HUES64 (cell line): ENCODE results near the gene MME.
A peak's percentile ranks its signal among the peaks of the same experiment; 100 is the strongest.

Experiments used
- H3K27ac ChIP-seq: 2 replicates; pipeline ENCODE4 v1.7.0; 2013; ENCODE audit warnings: low read depth, low read length, inconsistent platforms
- H3K27me3 ChIP-seq: 2 replicates; pipeline ENCODE4 v1.6.1; 2013; ENCODE audit warnings: mild to moderate bottlenecking, low read length; ENCODE audit not compliant: insufficient read depth
- H3K36me3 ChIP-seq: 2 replicates; pipeline ENCODE4 v1.6.1; 2013; ENCODE audit warnings: mild to moderate bottlenecking, low read length; ENCODE audit not compliant: insufficient read depth
- H3K4me1 ChIP-seq: 2 replicates; pipeline ENCODE4 v1.6.1; 2013; ENCODE audit warnings: mild to moderate bottlenecking, low read length, moderate library complexity; ENCODE audit not compliant: insufficient read depth
- H3K4me3 ChIP-seq: 2 replicates; pipeline ENCODE4 v1.5.1; 2013; ENCODE audit warnings: mild to moderate bottlenecking, low read length, moderate library complexity
- H3K9ac ChIP-seq: 2 replicates; pipeline ENCODE4 v1.6.1; 2013; ENCODE audit warnings: mild to moderate bottlenecking, low read depth, low read length
- H3K9me3 ChIP-seq: 2 replicates; pipeline ENCODE4 v1.6.1; 2013; ENCODE audit warnings: low read depth, low read length; ENCODE audit not compliant: insufficient read depth
- WGBS: fragments of 150-250, 120-280 bp; methylation state at CpG from one replicate; pipeline ENCODE4 v1.1.7; 2013; ENCODE audit warnings: missing lambda C conversion rate; 5-methylcytosine and 5-hydroxymethylcytosine counted together

MME gene

GRCh38 chr3:155053756-155054155 is 26.4 kb upstream of the MME start:
- no peaks in the 10 kb centered on the region for H3K27me3 ChIP-seq
- no peaks in the 10 kb centered on the region for H3K36me3 ChIP-seq
- no peak overlapping the region for H3K9ac ChIP-seq
- H3K27ac ChIP-seq, result no peak overlapping the region
- no peak overlapping the region for H3K4me3 ChIP-seq
- H3K9me3 ChIP-seq, result peaks cover 29% of the 10 kb centered on the region
- no peaks in the 10 kb centered on the region for H3K4me1 ChIP-seq
- WGBS, result 91% methylated on average over 1 of the region's 1 CpG

DNA sequence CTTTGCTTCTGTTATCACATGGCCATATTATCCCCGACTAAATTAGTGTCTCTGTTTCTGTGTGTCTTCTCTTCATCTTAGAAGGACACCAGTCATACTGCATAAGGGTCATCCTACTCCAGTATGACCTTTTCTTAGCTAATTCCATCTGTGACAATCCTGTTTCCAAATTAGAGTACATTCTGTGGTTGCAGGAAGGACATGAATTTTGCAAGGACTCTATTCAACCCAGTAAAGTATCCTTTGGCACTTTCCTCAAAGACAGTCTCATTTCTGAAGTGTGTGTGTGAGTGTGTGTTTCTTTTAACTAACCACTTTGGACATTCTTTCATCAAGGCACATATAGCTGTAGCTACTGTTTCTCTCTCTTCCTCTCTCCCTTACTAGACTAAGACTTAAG is 15.2 kb upstream of the MME start:
- Histone ChIP-seq H3K36me3 (no peaks in the 10 kb centered on the region), H3K27me3 (no peaks in the 10 kb centered on the region), H3K4me3 (no peak overlapping the region), H3K9ac (no peak overlapping the region), H3K27ac (no peak overlapping the region), H3K9me3 (no peaks in the 10 kb centered on the region), H3K4me1 (no peaks in the 10 kb centered on the region)
- WGBS, result 88% methylated on average over 1 of the region's 1 CpG

DNA sequence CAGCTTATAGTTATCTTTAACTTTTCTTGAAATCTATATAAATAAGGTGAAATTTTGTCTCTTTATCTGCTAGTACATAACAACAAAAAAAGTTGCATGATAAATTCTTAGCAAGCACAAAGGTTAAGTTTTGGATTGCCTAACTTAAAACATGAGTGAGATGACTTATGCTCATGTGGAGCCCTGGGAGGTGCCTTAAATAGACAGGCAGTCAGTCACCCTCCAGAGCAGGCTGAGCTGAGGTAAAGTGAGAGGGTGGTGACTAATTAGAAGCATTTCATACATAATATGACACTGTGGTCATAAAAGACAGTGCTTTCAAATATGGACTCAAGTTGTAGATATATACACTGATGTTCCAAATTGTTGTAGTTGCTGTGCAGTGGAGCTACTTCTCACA is 14.6 kb upstream of the MME start:
- H3K36me3 ChIP-seq, result no peaks in the 10 kb centered on the region
- no peaks in the 10 kb centered on the region for H3K9me3 ChIP-seq
- H3K9ac ChIP-seq, result no peak overlapping the region
- no peaks in the 10 kb centered on the region for H3K4me1 ChIP-seq
- no peak overlapping the region for H3K4me3 ChIP-seq
- H3K27me3 ChIP-seq, result no peaks in the 10 kb centered on the region
- H3K27ac ChIP-seq, result no peak overlapping the region

- Histone ChIP-seq H3K9me3 (0 out of 2 replicates have a peak, but pooled peaks cover 3% of the 10 kb centered on the region), H3K36me3 (no peaks in the 10 kb centered on the region), H3K4me3 (no peak overlapping the region), H3K9ac (no peak overlapping the region), H3K4me1 (no peaks in the 10 kb centered on the region), H3K27me3 (no peaks in the 10 kb centered on the region), H3K27ac (no peak overlapping the region)
- 75% methylated on average over 1 of the region's 3 CpGs for WGBS
Observed at GRCh38 chr3:155069729-155070128, 10.4 kb upstream of the MME start.

- no peak overlapping the region for H3K27ac ChIP-seq
- H3K4me1 ChIP-seq, result no peaks in the 10 kb centered on the region
- H3K9ac ChIP-seq, result no peak overlapping the region
- H3K9me3 ChIP-seq, result peaks cover 9% of the 10 kb centered on the region; the same call in 1 of the 2 replicates
- WGBS, result no CpG with 5 or more reads among the region's 2 CpGs
- no peaks in the 10 kb centered on the region for H3K36me3 ChIP-seq
- H3K27me3 ChIP-seq, result no peaks in the 10 kb centered on the region
- no peak overlapping the region for H3K4me3 ChIP-seq
Observed at GRCh38 chr3:155070316-155070715, 9.8 kb upstream of the MME start.

- WGBS, result 95% methylated on average over 8 of the region's 8 CpGs
- no peak overlapping the region for H3K9ac ChIP-seq
Observed at GRCh38 chr3:155070932-155071387, 9.2 kb upstream of the MME start.

DNA sequence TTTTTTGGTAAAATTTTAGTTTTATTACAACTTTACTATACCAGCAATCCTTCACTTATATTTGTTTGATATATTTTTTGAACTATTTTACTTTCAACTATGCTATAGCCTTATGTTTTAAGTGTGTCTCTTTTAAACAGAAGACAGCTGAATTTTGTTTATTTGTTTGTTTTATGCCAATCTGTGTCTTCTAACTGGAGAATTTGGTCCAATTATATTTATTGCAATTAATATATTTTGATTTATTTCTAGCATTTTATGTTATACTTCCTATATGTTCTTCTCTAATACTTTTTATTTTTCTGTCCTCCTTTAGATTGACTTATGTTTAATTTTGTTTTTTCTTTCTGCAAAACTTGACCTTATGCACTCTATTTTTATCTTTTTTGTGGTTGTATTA is 4.9 kb upstream of the MME start:
- no peak overlapping the region for H3K9ac ChIP-seq
- H3K27me3 ChIP-seq, result peaks cover 16% of the 10 kb centered on the region
- H3K4me1 ChIP-seq, result no peaks in the 10 kb centered on the region; the same call in 1 of the 2 replicates
- peaks cover 15% of the 10 kb centered on the region; the same call in 1 of the 2 replicates for H3K9me3 ChIP-seq
- H3K36me3 ChIP-seq, result no peaks in the 10 kb centered on the region
- H3K27ac ChIP-seq, result no peak overlapping the region
- H3K4me3 ChIP-seq, result no peak overlapping the region

More at GRCh38 chr3:155070932-155071387, 9.2 kb upstream of the MME start:
- H3K27ac ChIP-seq, result no peak overlapping the region
- H3K27me3 ChIP-seq, result no peaks in the 10 kb centered on the region
- H3K9me3 ChIP-seq, result peaks cover 14% of the 10 kb centered on the region; the same call in 1 of the 2 replicates
- H3K4me1 ChIP-seq, result no peaks in the 10 kb centered on the region
- no peak overlapping the region for H3K4me3 ChIP-seq
- no peaks in the 10 kb centered on the region for H3K36me3 ChIP-seq

GRCh38 chr3:155076888-155077287 is 3.2 kb upstream of the MME start:
- peaks cover 15% of the 10 kb centered on the region; the same call in 1 of the 2 replicates for H3K9me3 ChIP-seq

GRCh38 chr3:155078711-155079467 is 1.2 kb upstream of the MME start:
- no peaks in the 10 kb centered on the region for H3K36me3 ChIP-seq
- H3K27me3 ChIP-seq, result peaks cover 35% of the 10 kb centered on the region
- peaks cover 15% of the 10 kb centered on the region; the same call in 1 of the 2 replicates for H3K9me3 ChIP-seq
- peak overlapping the region; percentile 85 for H3K4me3 ChIP-seq
- no peak overlapping the region for H3K27ac ChIP-seq
- H3K4me1 ChIP-seq, result peaks cover 7% of the 10 kb centered on the region
- 9% methylated on average over 18 of the region's 18 CpGs for WGBS
- H3K9ac ChIP-seq, result peak overlapping the region; percentile 16

More at GRCh38 chr3:155076888-155077287, 3.2 kb upstream of the MME start:
- Histone ChIP-seq H3K27ac (no peak overlapping the region), H3K4me3 (no peak overlapping the region), H3K4me1 (peaks cover 7% of the 10 kb centered on the region; the same call in 1 of the 2 replicates), H3K9ac (no peak overlapping the region), H3K36me3 (no peaks in the 10 kb centered on the region), H3K27me3 (peaks cover 33% of the 10 kb centered on the region)
- 87% methylated on average over 4 of the region's 4 CpGs for WGBS

GRCh38 chr3:155079468-155079745 is 712 bp upstream of the MME start:
- Histone ChIP-seq H3K4me3 (peak overlapping the region; percentile 85), H3K9ac (peak overlapping the region; percentile 57), H3K4me1 (peaks cover 7% of the 10 kb centered on the region), H3K36me3 (no peaks in the 10 kb centered on the region), H3K27ac (peak overlapping the region; percentile 57; the same call in 1 of the 2 replicates), H3K27me3 (peaks cover 35% of the 10 kb centered on the region), H3K9me3 (peaks cover 15% of the 10 kb centered on the region; the same call in 1 of the 2 replicates)
- 0% methylated on average over 18 of the region's 21 CpGs for WGBS

GRCh38 chr3:155080692-155081091 is 573 bp downstream of the MME start:
- H3K4me1 ChIP-seq, result peaks cover 7% of the 10 kb centered on the region
- peak overlapping the region; percentile 85 for H3K4me3 ChIP-seq
- H3K9ac ChIP-seq, result 0 out of 2 replicates have a peak overlapping the region, but pooled peaks have one; percentile 57
- H3K27me3 ChIP-seq, result peaks cover 35% of the 10 kb centered on the region
- 28% methylated on average over 8 of the region's 8 CpGs for WGBS
- no peak overlapping the region for H3K27ac ChIP-seq
- peaks cover 2% of the 10 kb centered on the region; the same call in 1 of the 2 replicates for H3K9me3 ChIP-seq
- H3K36me3 ChIP-seq, result no peaks in the 10 kb centered on the region
